GM21529 (cell line): ENCODE measurements around the gene IFT22.
"Not testable (repeated sequence)": the region's sequence is repeated elsewhere in the genome, so short reads cannot be mapped to it uniquely, and the experiment has no call there.

Experiments
- ATAC-seq: cut with Tn5 transposase; IDR thresholded peaks from one replicate; pipeline ENCODE4 v1.9.1; 2021; ENCODE audit not compliant: unreplicated experiment

The IFT22 gene

DNA sequence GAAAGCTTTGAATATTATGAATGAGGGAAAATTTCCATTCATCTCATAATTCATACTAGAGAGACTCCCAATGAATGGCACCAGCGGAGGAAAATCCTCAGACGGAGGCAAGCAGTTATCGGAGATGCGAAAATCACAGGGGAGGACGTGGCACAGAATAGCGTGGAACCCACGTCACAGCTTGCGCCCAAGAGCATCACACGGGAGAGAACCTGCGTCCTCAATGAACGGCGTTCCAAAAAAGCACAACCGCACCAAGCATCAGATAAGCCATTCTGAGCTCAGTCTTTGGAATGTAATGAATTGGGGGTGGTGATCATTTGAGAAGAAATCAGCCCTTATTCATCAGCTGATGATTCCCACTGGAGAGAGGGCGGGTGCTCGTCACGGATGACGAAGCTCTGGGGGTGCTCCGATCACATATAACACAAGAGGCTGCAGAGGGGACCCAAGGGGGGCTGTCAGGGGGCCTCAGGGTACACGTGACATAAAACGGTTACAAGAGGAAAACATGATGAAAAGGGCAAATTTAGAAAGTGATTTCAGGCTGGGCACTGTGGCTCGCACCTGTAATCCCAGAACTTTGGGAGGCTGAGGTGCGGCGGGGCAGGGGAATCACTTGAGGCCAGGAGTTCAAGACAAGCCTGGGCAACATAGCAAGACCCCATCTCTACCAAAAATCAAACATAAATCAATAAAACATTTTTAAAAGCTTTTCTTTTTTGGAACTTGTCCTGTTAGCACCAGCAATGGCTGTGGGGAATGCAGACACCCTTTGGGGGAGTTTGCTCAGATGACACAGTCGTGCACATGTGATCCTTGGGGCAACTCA lies 42.9 kb downstream of the IFT22 start:
- no peak for ATAC-seq

DNA sequence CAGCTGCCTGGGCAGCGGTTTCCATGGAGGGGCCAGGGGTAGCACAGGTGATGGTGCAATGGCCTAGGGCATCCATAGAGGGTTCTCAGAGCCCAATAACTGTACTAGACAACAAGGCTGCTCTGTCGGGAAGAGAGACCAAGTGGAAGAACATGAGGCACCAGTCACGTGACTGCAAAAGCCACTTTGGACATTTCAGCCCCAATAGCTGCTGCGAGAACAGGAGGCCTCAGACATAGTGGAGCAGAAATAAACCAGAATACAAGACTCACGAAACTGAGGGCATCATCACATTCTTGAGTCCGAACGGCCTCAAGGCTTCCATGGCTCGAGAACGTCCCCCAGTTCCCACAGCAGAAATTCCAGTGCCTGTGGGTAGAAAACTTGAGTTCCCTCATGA lies 44.5 kb downstream of the IFT22 start:
- no peak for ATAC-seq

DNA sequence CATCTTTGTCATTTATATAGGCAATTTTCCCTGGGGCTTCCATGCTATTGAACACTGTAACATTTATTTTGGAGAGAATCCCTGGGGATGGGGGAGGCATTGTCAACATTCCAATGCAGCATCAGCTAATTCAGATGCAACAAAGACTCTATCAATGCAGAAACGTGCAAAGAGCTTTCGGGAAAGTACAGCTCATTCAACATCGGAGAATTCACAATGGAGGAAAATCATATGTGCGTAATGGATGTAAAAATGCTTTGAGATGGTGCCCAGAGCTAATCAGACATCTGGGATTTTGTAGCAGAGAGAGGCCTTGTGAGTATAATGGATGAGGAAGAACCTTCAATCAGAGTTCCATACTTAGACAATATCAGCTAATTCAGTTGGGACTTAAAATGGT lies 48.4 kb downstream of the IFT22 start:
- no peak for ATAC-seq

DNA sequence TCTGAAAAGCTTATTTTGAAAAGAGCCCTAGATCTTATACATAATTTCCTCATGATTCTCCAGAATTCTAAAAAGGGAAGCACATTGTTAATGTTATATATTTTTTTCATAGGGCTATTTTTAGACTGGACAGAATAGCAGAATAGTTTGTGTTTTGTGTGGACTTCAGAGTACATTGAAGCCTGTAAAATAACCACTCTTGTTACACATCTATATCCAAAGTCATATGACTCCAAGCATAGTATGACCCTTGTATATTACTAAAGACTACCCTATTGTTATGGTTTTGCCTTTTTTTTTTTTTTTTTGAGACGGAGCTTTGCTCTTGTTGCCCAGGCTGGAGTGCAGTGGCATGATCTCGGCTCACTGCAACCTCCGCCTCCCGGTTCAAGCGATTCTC lies 50.6 kb downstream of the IFT22 start:
- ATAC-seq: no peak

DNA sequence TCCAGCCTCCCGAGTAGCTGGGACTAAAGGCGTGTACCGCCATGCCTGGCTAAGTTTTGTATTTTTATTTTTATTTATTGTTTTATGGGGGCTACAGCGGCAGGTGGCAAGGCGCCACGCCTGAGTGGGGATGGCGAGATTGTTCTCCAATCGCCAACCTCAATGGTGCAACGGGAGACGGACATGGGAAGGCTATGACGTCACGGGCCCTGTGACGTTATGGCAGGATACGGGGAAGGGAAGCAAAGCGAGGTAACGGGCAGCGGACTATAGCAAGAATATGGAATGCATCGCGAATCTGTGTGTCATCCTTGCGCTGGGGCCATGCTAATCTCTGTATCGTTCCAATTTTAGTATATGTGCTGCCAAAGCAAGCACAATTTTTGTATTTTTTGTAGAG lies 51.9 kb downstream of the IFT22 start:
- no peak for ATAC-seq

DNA sequence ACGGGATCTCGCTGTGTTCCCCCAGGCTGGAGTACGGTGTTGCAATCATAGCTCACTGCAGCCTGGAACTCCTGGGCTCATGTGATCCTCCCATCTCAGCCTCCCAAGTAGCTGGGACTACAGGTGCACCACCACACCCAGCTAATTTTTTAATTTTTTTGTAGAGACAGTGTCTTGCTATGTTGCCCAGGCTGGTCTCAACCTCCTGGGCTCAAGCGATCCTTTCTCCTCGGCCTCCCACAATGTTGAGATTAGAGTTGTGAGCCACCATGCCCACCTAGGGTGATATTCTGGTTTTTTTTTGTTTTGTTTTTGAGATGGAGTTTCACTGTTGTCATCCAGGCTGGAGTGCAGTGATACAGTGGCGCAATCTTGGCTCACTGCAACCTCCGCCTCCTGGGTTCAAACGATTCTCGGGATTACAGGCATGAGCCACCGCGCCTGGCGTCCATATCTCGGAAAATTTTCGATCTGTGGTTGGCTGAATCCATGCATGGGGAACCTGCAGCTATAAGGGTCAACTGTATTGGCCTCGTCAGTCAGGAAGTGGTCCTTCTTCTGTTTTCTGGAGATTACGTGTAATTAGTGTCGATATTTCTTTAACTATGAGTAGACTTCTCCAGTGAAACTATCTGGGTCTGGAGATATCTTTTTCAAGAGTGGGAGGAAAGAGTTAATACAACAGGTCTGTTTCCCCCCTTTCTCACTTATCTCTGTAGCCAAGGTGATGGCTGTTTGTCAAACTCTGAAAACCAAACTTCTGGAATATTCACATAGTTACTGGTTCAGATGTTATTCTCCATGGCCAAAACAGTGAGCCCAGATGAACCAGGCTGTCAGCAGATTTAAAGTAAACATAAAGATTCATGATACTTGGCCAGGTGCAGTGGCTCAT lies 55.7 kb downstream of the IFT22 start:
- no peak for ATAC-seq

DNA sequence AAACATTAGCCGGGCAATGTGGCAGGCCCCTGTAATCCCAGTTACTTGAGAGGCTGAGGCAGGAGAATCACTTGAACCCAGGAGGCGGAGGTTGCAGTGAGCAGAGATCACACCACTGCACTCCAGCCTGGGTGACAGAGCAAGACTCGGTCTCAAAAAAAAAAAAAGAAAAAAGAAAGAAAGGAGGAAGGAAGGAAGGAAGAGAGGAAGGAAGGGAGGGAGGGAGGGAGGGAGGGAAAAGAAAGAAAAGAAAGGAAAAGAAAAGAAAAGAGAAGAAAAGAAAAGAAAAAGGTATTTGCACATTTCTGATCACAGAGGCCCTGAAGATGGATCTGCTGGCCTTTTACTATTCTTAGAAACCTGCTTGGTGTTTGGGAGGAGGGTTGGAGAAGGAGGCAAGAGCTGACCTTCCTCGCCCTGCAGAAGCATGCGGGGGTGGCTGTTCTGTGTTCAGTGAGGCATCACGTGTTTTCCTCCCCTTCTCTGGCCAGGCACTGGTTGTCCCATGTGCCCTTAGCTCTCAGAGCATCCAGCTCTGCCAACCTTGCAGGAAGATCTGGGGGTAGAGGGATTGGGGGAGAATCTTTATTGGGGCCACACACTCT lies 57.4 kb downstream of the IFT22 start:
- not testable (repeated sequence) for ATAC-seq
